Stimulated activated CD4-positive, alpha-beta T cell treated with anti-CD3 and anti-CD28 coated beads, TNF-alpha, amount 100 ng/mL, for 48 hours (primary cell): ENCODE data around the gene PLA2G15.

Source experiments
- DNase-seq, 3 donors: peaks; one replicate each; pipeline ENCODE4 v3.0.0-alpha.2; 2020; ENCODE audit warnings: low read depth in 3 of 3

The PLA2G15 gene

DNA sequence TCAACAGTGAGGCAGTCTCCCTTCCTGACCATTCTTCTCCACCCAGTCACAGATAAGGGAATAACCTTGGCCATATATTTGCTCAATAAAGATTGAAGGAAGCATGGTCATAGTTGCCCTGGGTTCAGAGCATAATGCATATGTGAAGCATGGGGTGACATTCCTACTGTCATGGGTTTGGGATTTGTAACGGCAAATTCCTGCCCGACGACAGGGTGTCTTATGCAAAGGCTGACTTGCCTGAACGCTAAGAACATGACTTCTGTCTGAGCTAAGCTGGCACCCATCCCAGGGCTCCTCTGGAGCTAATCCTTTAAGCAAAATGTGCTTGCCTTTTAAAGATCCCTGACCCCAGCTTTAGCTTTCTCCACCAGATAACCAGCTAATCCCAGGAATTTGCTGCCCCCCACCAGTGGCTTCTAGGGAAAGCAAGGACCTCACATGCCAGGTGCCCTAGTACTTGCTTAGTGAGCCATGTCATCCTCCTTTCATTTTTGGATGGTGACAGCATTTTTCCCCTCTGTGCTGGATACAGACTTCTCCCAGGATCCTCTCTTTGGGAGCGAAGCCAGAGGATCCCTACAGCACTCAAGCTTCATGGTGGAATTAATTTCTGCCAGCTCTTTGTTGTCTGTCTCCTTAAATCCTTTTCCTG, 53.9 kb downstream of the PLA2G15 start:
- no peak for DNase-seq

DNA sequence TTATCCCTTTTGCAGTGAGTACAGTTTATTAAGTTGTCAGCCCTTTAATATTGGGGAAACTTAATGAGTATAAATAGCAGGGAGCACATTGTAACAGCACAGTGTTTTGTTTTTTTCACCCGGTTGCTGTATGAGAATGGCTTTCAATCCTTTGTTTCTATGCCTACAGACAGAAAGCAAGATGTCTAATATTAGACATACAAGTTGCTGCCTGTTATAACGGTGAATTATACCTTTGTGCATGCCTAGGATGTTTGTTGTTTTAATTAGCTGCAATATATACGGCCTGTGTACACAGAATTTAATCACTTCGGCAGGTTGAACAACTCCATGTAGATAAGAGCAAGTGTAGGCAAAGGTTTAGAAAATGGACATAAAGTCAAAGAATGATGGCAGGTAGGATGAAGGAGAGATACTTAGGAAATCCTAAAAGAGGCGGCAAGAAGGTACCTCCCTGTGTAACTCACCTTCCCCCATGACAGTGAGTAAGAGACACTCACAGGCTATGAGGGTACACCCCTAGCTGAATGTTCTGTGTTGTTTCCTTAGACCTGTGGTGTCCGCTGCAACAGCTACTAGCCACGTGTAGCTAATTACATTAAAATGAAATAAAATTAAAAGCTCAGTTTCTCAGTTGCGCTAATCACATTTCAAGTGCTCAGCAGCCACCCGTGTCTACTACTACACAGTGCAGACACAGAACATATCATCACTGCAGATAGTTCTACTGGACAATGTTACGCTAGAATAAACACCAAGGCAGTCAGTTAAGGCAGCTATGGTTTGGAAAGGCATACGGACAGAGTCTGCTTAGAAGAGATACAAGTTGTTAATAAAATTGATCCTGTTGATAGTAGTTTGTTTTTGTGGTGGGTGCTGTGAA, 54.6 kb downstream of the PLA2G15 start:
- DNase-seq, result no peak

DNA sequence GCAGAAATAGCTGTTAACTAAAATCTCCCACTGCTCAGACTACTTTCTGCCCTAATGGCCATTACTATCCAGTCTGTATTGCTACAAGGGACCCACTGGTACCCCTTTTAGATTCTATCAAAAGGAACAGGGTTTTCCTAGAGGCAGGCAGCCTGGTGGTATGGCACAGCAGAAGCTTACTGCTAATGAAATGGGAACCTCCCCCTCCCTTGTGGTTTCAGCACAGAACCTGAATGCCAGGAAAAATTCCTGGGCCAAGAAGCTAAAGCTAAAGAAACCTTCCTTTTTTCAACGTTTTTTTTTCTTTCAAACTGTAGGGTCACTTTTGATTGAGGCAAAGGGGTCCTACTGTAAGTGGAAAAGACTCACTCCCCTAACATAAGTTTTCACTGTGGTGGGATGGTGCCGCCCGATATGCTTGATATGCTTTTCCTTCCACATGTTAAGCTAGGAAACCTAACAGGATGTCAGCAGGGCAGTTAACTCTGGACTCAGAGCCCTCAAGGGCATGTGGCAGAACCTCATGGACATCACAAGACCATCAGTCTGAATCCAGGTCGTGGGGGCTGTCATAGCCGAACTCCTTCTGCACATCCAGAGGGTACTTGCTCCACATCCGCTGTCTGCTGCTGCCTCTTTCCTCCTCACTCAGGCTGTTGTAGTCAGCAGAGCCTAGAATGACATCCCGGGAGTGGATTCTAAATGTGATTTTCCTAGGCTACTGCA, 55.7 kb downstream of the PLA2G15 start:
- DNase-seq, result no peak

DNA sequence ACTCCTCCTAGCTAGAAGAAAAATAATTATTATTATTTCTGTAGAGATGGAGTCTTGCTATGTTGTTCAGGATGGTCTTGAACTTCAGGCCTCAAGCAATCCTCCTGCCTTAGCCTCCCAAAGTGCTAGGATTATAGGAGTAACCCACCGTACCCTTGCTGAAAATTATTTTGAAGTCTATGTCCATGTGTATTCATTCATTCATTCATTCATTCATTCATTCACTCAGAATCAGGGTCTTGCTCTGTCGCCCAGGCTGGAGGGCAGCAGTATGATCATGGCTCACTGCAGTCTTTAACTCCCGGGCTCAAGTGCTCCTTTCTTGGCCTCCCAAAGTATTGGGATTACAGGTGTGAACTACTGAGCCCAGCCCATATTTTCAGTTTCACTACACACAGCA, 61.5 kb downstream of the PLA2G15 start:
- no peak for DNase-seq

DNA sequence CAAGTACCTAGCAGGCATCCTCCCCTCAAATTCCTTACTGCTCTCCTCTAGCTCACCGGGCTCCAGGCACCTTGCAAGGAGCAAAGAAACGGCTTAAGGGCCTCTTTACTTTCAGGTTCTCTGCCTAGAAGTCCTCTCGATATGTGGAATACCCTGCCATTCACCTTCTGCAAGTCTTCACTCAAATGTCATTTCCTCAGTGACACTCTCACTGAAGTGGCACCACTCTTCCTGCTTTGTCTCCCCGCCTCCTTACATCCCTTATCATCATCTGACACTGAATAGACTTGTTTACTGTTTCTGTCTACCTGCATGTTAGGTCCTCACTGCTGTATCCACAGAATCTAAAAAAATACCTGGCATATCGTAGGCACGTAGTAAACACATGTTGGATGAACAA, 64.6 kb downstream of the PLA2G15 start:
- no peak for DNase-seq

DNA sequence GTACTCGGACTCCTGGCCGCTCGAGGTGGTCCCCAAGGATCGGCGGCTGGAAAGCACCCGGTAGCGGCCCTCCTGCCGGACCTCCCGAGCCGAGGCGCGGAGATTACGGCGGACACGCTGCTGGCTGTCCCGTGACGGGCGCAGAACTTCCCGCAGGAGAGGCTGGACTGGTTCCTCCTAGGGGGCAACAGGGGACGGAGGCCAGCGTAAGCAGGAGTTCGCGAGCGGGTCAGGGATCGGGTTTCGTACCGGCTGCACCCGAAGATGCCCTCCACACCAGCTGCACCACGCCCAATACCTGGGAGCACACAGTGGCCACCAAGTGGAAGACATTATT, 65.2 kb downstream of the PLA2G15 start:
- DNase-seq, result no peak
